HG02678 (cell line): Measurements from ENCODE around the gene HOOK2.
"Not testable (repeated sequence)": the region's sequence is repeated elsewhere in the genome, so short reads cannot be mapped to it uniquely, and the experiment has no call there.

Experiments used
- ATAC-seq: cut with Tn5 transposase; IDR thresholded peaks from one replicate; pipeline ENCODE4 v1.9.1; 2021; ENCODE audit warnings: mild to moderate bottlenecking, moderate library complexity; ENCODE audit not compliant: unreplicated experiment

The HOOK2 gene

GRCh38 chr19:12774588-12775555 is at the start of gene HOOK2:
TSS of gene HOOK2 (minus strand) at chr19:12775552. CDS start at chr19:12775449, 103 bp downstream.
- peak; percentile 7 for ATAC-seq

- ATAC-seq = no peak
Measured at GRCh38 chr19:12821761-12822160, 46.4 kb upstream of the HOOK2 start.

GRCh38 chr19:12817810-12818209 is 42.5 kb upstream of the HOOK2 start:
- not testable (repeated sequence) for ATAC-seq

- not testable (repeated sequence) for ATAC-seq
Measured at GRCh38 chr19:12817188-12817587, 41.8 kb upstream of the HOOK2 start.

GRCh38 chr19:12815088-12815487 is 39.7 kb upstream of the HOOK2 start:
- ATAC-seq = no peak

GRCh38 chr19:12806242-12807081 is 31.1 kb upstream of the HOOK2 start, which contains the start of gene RNASEH2A:
TSS of gene RNASEH2A (plus strand) at chr19:12806584. CDS start at chr19:12806674, 90 bp downstream.
- ATAC-seq = peak; percentile 83

GRCh38 chr19:12804051-12804450 is 28.7 kb upstream of the HOOK2 start:
- no peak for ATAC-seq

- no peak for ATAC-seq
Measured at GRCh38 chr19:12802267-12803106, 27.1 kb upstream of the HOOK2 start.

GRCh38 chr19:12801466-12802266 is 26.3 kb upstream of the HOOK2 start, which contains the start of the genes PRDX2 and THSD8:
TSS of gene PRDX2 (minus strand) at chr19:12801800. CDS start at chr19:12801261, 539 bp downstream.
TSS of gene THSD8 (plus strand) at chr19:12802069. CDS start at chr19:12802072, 3 bp downstream.
- peak; percentile 44 for ATAC-seq

GRCh38 chr19:12800923-12801465 is 25.6 kb upstream of the HOOK2 start:
- no peak for ATAC-seq

- ATAC-seq = no peak
Measured at GRCh38 chr19:12800466-12800770, 25.1 kb upstream of the HOOK2 start.

GRCh38 chr19:12799742-12800465 is 24.6 kb upstream of the HOOK2 start:
- no peak for ATAC-seq

- not testable (repeated sequence) for ATAC-seq
Measured at GRCh38 chr19:12797607-12798006, 22.3 kb upstream of the HOOK2 start.

GRCh38 chr19:12797141-12797587 is 21.8 kb upstream of the HOOK2 start:
- no peak for ATAC-seq

GRCh38 chr19:12796146-12797071 is 21.1 kb upstream of the HOOK2 start:
- ATAC-seq = no peak

- ATAC-seq = no peak
Measured at GRCh38 chr19:12794971-12795381, 19.6 kb upstream of the HOOK2 start.

GRCh38 chr19:12794196-12794941 is 19.0 kb upstream of the HOOK2 start:
- ATAC-seq = no peak
